HepG2 (cell line): ENCODE measurements around the gene INPP5E. TPM values are rescaled to one million over a fixed set of nuclear protein-coding genes. Genes with fewer than 3 reads are reported as not detected.

Experiments
- AHR ChIP-seq: IDR thresholded peaks from 2 replicates; pipeline ENCODE4 v1.6.1; 2018; ENCODE audit warnings: missing genetic modification reagents, missing compliant biosample characterization
- ATM ChIP-seq: fragments of 450-650 bp; IDR thresholded peaks from 2 replicates; pipeline ENCODE4 v1.7.1; 2017; ENCODE audit warnings: mild to moderate bottlenecking, borderline replicate concordance
- GZF1 ChIP-seq: sonication (generic); formaldehyde crosslinking; IDR thresholded peaks from 2 replicates; pipeline ENCODE4 v1.5.1; 2020; ENCODE audit warnings: mild to moderate bottlenecking, missing genetic modification reagents
- HBP1 ChIP-seq: IDR thresholded peaks from 2 replicates; pipeline ENCODE4 v1.6.1; 2016; ENCODE audit warnings: low read depth, control low read depth
- IRF2 ChIP-seq: IDR thresholded peaks from 2 replicates; pipeline ENCODE4 v1.6.1; 2018; ENCODE audit warnings: missing genetic modification reagents, missing compliant biosample characterization
- POLR2AphosphoS5 ChIP-seq: IDR thresholded peaks from 2 replicates; pipeline ENCODE4 v1.6.1; 2012; ENCODE audit warnings: low read depth, low read length
- SSRP1 ChIP-seq: IDR thresholded peaks from 2 replicates; pipeline ENCODE4 v1.6.1; 2016; ENCODE audit warnings: control low read depth
- TARDBP ChIP-seq: sonication (generic); formaldehyde crosslinking; IDR thresholded peaks from 2 replicates; pipeline ENCODE4 v1.8.0; 2022; ENCODE audit warnings: mild to moderate bottlenecking, missing genetic modification reagents
- ZBTB34 ChIP-seq: sonication (generic); formaldehyde crosslinking; IDR thresholded peaks from 2 replicates; pipeline ENCODE4 v1.8.0; 2022; ENCODE audit warnings: mild to moderate bottlenecking, missing genetic modification reagents
- ZBTB49 ChIP-seq: sonication (generic); formaldehyde crosslinking; IDR thresholded peaks from 2 replicates; pipeline ENCODE4 v1.4.0; 2020; ENCODE audit warnings: missing genetic modification reagents, borderline replicate concordance
- ZFP41 ChIP-seq: sonication (generic); formaldehyde crosslinking; IDR thresholded peaks from 2 replicates; pipeline ENCODE4 v1.4.0; 2020; ENCODE audit warnings: mild to moderate bottlenecking, missing genetic modification reagents, borderline replicate concordance
- ZFX ChIP-seq: sonication (generic); formaldehyde crosslinking; IDR thresholded peaks from 2 replicates; pipeline ENCODE4 v1.4.0; 2020; ENCODE audit warnings: mild to moderate bottlenecking, low read depth, missing genetic modification reagents, moderate library complexity
- ZGPAT ChIP-seq: IDR thresholded peaks from 2 replicates; pipeline ENCODE4 v1.6.1; 2016; ENCODE audit warnings: mild to moderate bottlenecking
- ZNF124 ChIP-seq: sonication (generic); formaldehyde crosslinking; IDR thresholded peaks from 2 replicates; pipeline ENCODE4 v1.4.0; 2020; ENCODE audit warnings: missing genetic modification reagents
- ZNF17 ChIP-seq: sonication (generic); formaldehyde crosslinking; IDR thresholded peaks from 2 replicates; pipeline ENCODE4 v1.5.0; 2020; ENCODE audit warnings: mild to moderate bottlenecking, missing genetic modification reagents
- ZNF230 ChIP-seq: sonication (generic); formaldehyde crosslinking; IDR thresholded peaks from 2 replicates; pipeline ENCODE4 v1.4.0; 2020; ENCODE audit warnings: mild to moderate bottlenecking, missing genetic modification reagents
- polyA plus RNA-seq, 8 experiments: library from polyadenylated mRNA; depleted of rRNA in 3 of 8; stranded (reverse) in 7 of 8; unstranded in 1 of 8; fragments of >200 nt; fragmentation: Illumina TruSeq in 4 of 8; extraction: Trizol in 4 of 8; gene quantifications; 2 replicates each; pipeline versions ENCODE4 v1.2.1 to v1.2.3, GENCODE V29; 2011 to 2016; ENCODE audit warnings: low read depth in 4 of 8, missing spikeins in 1 of 8, mixed read lengths in 1 of 8; ENCODE audit not compliant: insufficient read depth in 1 of 8
- total RNA-seq, 5 experiments: library from RNA; depleted of rRNA; stranded (reverse); fragments of >200 nt; fragmentation: Illumina TruSeq; extraction: Trizol; gene quantifications; 2 replicates each; pipeline ENCODE4 v1.2.3, GENCODE V29; 2016; ENCODE audit warnings: low read depth in 1 of 5

INPP5E gene
- total and polyA plus RNA-seq, 2 of the 13 experiments (the other 11 are each of a cell fraction or from before 2014, with no cell fraction given), result 5.5 TPM

- TF ChIP-seq HBP1 (CRISPR knock-in tag) (no peak), ZFX (CRISPR knock-in tag) (peak; percentile 84; the same call in 1 of the 2 replicates), ZFP41 (CRISPR knock-in tag) (no peak), ZGPAT (CRISPR knock-in tag) (no peak), ZNF17 (CRISPR knock-in tag) (no peak), AHR (CRISPR knock-in tag) (no peak), ZNF124 (no peak), SSRP1 (no peak), TARDBP (CRISPR knock-in tag) (no peak), ZBTB49 (CRISPR knock-in tag) (no peak), ATM (no peak), ZBTB34 (CRISPR knock-in tag) (no peak), GZF1 (CRISPR knock-in tag) (no peak), IRF2 (CRISPR knock-in tag) (no peak), POLR2AphosphoS5 (no peak), ZNF230 (no peak)
These were observed 831 bp downstream of the INPP5E start (continued) for GRCh38 chr9:136438548-136439480.
